ENCODE results near the gene APOD.

The APOD gene

DNA sequence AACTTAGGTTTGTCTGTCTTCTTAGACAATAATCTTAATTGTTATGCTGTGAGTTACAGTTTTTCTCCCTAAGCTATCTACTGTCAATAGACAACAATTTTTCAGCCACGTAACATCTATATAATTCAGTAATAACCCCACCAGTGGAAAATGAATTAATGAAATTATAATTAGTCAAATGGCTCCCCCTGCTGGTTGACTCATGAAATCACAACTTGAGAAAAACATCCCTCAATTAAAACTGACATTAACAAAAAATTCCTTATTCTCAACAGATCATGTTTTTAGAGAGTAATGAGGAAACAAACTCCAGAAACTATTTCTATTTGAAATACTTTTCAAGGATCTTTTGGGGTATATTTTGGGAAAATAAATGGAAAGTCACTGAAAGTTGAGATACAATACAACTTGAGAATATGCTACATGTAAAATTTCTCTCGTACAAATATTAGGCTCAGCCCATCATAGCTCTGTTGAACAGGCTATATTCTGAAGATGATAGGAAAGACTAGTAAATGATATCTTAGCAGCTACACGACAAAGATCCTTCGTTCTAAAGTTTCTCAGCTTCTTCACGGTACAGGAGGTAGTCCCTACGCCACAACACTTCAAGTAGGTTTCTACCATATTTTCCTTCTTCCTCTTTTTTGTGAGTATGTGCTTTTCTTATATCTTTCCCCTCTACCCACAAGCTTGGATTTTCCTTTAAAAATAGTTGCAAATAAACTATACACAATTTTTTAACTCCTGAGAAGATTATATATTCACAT lies 61.3 kb downstream of the APOD start:
- DNase-seq, result peak; percentile 52 to 60

Measured in NCI-H526 (cell line).